ENCODE results near the gene CCDC54.
"Not testable (repeated sequence)": the region's sequence is repeated elsewhere in the genome, so short reads cannot be mapped to it uniquely, and the experiment has no call there.

CCDC54 gene

DNA sequence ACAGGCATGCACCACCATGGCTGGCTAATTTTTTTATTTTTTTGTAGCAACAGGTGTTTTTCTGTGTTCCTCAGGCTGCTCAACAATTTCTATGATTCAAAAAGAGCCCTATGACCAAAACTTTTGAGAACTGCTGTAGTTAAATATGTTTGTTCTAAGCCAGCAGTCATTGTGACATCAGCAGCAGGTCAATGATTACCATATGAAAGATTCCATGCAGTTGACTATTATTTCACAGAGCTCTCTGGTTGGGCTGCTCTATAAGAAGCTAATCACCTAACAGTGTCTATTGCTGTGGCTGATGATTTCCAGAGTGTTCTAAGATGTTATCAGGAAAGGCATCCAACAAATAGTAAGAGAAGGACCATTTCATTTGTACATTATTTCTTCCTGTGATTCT is at the start of gene CCDC54:
TSS of gene CCDC54 (plus strand) at position 289 of the 400 bp plus-strand sequence. CDS start 149 bp downstream, outside the sequence.
- Histone ChIP-seq H3K79me2 (ENCODE audit: insufficient read depth, low read length) (no peaks in the 10 kb centered on the region), H3K9me3 (ENCODE audit: insufficient read depth, low read depth, low read length) (no peaks in the 10 kb centered on the region), H3K36me3 (ENCODE audit: insufficient read depth, low read length) (no peaks in the 10 kb centered on the region), H3F3A (ENCODE audit: low read depth) (no peaks in the 10 kb centered on the region), H3K9ac (ENCODE audit: low read depth, low read length, poor library complexity, severe bottlenecking) (no peak within 1 kb of the TSS), H4K20me1 (ENCODE audit: insufficient read depth, low read length, poor library complexity, severe bottlenecking) (no peaks in the 10 kb centered on the region), H3K9me2 (replicated peaks; ENCODE audit: low read depth, low read length) (no peaks in the 10 kb centered on the region), H3K27me3 (ENCODE audit: insufficient read depth, low read length, poor library complexity, severe bottlenecking) (no peaks in the 10 kb centered on the region), H3K4me3 (ENCODE audit: low read length, poor library complexity, severe bottlenecking) (no peak within 1 kb of the TSS), H3K4me1 (ENCODE audit: insufficient read depth, low read length, poor library complexity, severe bottlenecking) (no peaks in the 10 kb centered on the region), H3K4me2 (ENCODE audit: low read depth, low read length, poor library complexity, severe bottlenecking) (no peak within 1 kb of the TSS), H2AFZ (ENCODE audit: low read length) (no peak within 1 kb of the TSS)
- TF ChIP-seq, protein P1, sequence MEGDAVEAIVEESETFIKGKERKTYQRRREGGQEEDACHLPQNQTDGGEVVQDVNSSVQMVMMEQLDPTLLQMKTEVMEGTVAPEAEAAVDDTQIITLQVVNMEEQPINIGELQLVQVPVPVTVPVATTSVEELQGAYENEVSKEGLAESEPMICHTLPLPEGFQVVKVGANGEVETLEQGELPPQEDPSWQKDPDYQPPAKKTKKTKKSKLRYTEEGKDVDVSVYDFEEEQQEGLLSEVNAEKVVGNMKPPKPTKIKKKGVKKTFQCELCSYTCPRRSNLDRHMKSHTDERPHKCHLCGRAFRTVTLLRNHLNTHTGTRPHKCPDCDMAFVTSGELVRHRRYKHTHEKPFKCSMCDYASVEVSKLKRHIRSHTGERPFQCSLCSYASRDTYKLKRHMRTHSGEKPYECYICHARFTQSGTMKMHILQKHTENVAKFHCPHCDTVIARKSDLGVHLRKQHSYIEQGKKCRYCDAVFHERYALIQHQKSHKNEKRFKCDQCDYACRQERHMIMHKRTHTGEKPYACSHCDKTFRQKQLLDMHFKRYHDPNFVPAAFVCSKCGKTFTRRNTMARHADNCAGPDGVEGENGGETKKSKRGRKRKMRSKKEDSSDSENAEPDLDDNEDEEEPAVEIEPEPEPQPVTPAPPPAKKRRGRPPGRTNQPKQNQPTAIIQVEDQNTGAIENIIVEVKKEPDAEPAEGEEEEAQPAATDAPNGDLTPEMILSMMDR (conservative IDR thresholded peaks at IDR 0.05; ENCODE audit: low read length): no peak
- TF ChIP-seq EZH2phosphoT487 (IDR thresholded peaks at IDR 0.05; ENCODE audit: borderline replicate concordance): no peak

DNA sequence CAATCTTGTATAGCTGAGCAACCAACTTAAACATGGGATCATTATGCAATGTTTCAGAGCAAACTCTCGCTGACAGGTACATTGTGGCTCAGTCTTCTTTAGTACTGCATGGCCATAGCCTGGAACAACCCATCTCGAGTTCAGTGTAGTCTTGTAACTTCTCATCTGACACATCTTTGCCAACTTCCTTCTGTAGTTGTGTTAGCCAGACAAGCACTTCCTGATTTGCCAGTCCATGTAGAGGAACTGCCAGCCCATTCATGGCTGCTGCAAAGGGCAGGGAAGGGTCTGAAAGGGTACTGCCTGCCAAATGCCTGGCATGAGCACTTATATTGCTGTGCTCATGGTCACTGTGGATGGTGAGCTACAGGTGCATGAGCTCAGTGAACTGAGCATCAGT is 49.2 kb upstream of the CCDC54 start:
- no peaks in the 10 kb centered on the region for H3K36me3 ChIP-seq (ENCODE audit: insufficient read depth, low read length)
- H2AFZ ChIP-seq (ENCODE audit: low read length): peak overlapping the region; percentile 50
- H3K9me3 ChIP-seq (ENCODE audit: insufficient read depth, low read depth, low read length): no peaks in the 10 kb centered on the region
- no peak overlapping the region for H3K9ac ChIP-seq (ENCODE audit: low read depth, low read length, poor library complexity, severe bottlenecking)
- H3K4me3 ChIP-seq (ENCODE audit: low read length, poor library complexity, severe bottlenecking): no peak overlapping the region
- H3K27me3 ChIP-seq (ENCODE audit: insufficient read depth, low read length, poor library complexity, severe bottlenecking): no peaks in the 10 kb centered on the region
- no peaks in the 10 kb centered on the region for H4K20me1 ChIP-seq (ENCODE audit: insufficient read depth, low read length, poor library complexity, severe bottlenecking)
- no peaks in the 10 kb centered on the region for H3F3A ChIP-seq (ENCODE audit: low read depth)
- no peak for TF ChIP-seq EZH2phosphoT487 (IDR thresholded peaks at IDR 0.05; ENCODE audit: borderline replicate concordance)
- H3K4me2 ChIP-seq (ENCODE audit: low read depth, low read length, poor library complexity, severe bottlenecking): no peak overlapping the region
- H3K4me1 ChIP-seq (ENCODE audit: insufficient read depth, low read length, poor library complexity, severe bottlenecking): no peaks in the 10 kb centered on the region
- 0 out of 2 replicates have a peak, but pooled peaks cover 5% of the 10 kb centered on the region for H3K9me2 ChIP-seq (replicated peaks; ENCODE audit: low read depth, low read length)
- H3K79me2 ChIP-seq (ENCODE audit: insufficient read depth, low read length): no peaks in the 10 kb centered on the region

GRCh38 chr3:107329088-107329487 is 48.2 kb upstream of the CCDC54 start:
- Histone ChIP-seq H3K9ac (ENCODE audit: low read depth, low read length, poor library complexity, severe bottlenecking) (no peak overlapping the region), H3K36me3 (ENCODE audit: insufficient read depth, low read length) (no peaks in the 10 kb centered on the region), H3K9me3 (ENCODE audit: insufficient read depth, low read depth, low read length) (no peaks in the 10 kb centered on the region), H3K79me2 (ENCODE audit: insufficient read depth, low read length) (no peaks in the 10 kb centered on the region), H3K4me2 (ENCODE audit: low read depth, low read length, poor library complexity, severe bottlenecking) (no peak overlapping the region), H3K4me3 (ENCODE audit: low read length, poor library complexity, severe bottlenecking) (no peak overlapping the region), H3K9me2 (replicated peaks; ENCODE audit: low read depth, low read length) (0 out of 2 replicates have a peak, but pooled peaks cover 5% of the 10 kb centered on the region), H4K20me1 (ENCODE audit: insufficient read depth, low read length, poor library complexity, severe bottlenecking) (no peaks in the 10 kb centered on the region), H3F3A (ENCODE audit: low read depth) (no peaks in the 10 kb centered on the region), H3K27me3 (ENCODE audit: insufficient read depth, low read length, poor library complexity, severe bottlenecking) (no peaks in the 10 kb centered on the region), H3K4me1 (ENCODE audit: insufficient read depth, low read length, poor library complexity, severe bottlenecking) (no peaks in the 10 kb centered on the region), H2AFZ (ENCODE audit: low read length) (no peak overlapping the region)
- TF ChIP-seq, protein P1 (conservative IDR thresholded peaks at IDR 0.05; ENCODE audit: low read length): no peak
- TF ChIP-seq EZH2phosphoT487 (IDR thresholded peaks at IDR 0.05; ENCODE audit: borderline replicate concordance): no peak

DNA sequence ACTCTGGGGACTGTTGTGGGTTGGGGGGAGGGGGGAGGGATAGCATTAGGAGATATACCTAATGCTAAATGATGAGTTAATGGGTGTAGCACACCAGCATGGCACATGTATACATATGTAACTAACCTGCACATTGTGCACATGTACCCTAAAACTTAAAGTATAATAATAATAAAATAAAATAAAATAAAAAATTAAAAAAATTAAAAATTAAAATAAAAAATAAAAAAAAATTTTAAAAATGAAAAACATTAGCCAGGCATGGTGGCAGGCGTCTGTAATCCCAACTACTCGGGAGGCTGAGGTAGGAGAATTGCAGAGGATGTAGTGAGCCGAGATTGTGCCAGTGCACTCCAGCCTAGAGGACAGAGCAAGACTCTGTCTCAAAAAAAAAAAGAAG is 37.5 kb upstream of the CCDC54 start:
- H3K9me2 ChIP-seq (replicated peaks; ENCODE audit: low read depth, low read length); H4K20me1 ChIP-seq (ENCODE audit: insufficient read depth, low read length, poor library complexity, severe bottlenecking); H3K27me3 ChIP-seq (ENCODE audit: insufficient read depth, low read length, poor library complexity, severe bottlenecking); H3K9ac ChIP-seq (ENCODE audit: low read depth, low read length, poor library complexity, severe bottlenecking); H3K4me2 ChIP-seq (ENCODE audit: low read depth, low read length, poor library complexity, severe bottlenecking); H3K79me2 ChIP-seq (ENCODE audit: insufficient read depth, low read length); H3K9me3 ChIP-seq (ENCODE audit: insufficient read depth, low read depth, low read length); H3F3A ChIP-seq (ENCODE audit: low read depth); H3K4me3 ChIP-seq (ENCODE audit: low read length, poor library complexity, severe bottlenecking); H2AFZ ChIP-seq (ENCODE audit: low read length); H3K4me1 ChIP-seq (ENCODE audit: insufficient read depth, low read length, poor library complexity, severe bottlenecking); H3K36me3 ChIP-seq (ENCODE audit: insufficient read depth, low read length): not testable (repeated sequence)

Data from Loucy (cell line).